Jurkat, Clone E6-1 (cell line): Measurements from ENCODE around the gene FZD4. TPM values are rescaled to one million over a fixed set of nuclear protein-coding genes. Genes with fewer than 3 reads are reported as not detected.
"Not testable (repeated sequence)": the region's sequence is repeated elsewhere in the genome, so short reads cannot be mapped to it uniquely, and the experiment has no call there.

Experiments
- DNase-seq: peaks from one replicate; pipeline ENCODE4 v3.0.0-alpha.2; 2011; ENCODE audit warnings: low read depth, low spot score
- H3K4me3 ChIP-seq: 2 replicates; pipeline ENCODE4 v1.5.1; 2011; ENCODE audit warnings: mild to moderate bottlenecking, low read length, control low read depth, moderate library complexity
- polyA plus RNA-seq: library from polyadenylated mRNA; unstranded; fragments of >200 nt; gene quantifications from one replicate; pipeline ENCODE4 v1.2.1, GENCODE V29; 2012; ENCODE audit warnings: missing spikeins; ENCODE audit not compliant: insufficient read length, insufficient read depth

The FZD4 gene
- polyA plus RNA-seq = 0.20 TPM

DNA sequence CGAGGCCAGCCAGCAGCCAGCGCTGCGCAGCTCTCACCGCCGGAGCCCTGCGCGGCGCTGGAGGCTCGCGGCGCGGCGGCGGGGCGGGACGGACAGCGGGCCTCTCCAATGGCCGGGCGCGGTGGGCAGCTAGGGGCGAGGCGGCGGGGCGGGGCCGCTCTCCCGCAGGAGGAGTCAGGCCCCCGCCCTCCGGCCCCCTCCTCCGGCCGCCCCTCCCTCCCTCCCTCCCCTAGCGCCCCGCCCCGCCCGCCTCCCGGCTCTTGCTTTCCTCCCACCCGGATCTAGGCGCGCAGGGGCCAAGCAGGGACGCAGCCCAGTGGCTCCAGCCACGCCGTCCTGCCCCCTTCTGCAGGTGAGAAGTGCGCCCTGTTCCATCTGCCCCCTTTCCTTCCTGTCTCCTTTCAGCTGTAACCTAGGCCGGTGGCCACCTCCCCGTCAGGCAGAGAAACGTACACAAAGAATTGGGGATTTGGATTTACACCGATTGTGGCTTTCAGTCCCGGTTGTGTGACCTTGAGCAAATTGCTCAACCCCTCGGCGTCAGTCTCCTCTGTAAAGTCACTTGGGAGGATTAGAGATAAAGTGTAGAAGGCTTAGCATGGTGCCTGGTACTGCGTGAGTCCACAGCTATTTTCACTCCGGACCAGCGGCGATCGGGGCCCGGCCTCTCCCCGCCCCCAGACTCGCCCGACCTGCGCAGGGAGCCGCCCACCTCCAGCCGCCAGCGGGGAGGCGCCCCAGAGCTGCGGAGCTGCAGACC, at the start of gene FZD4:
FZD4 (minus strand) TSS at position 35 of the 760 bp plus-strand sequence. CDS start 310 bp downstream, outside the sequence.
- no peak for DNase-seq
- peak within 1 kb of the TSS; percentile 50 for H3K4me3 ChIP-seq

DNA sequence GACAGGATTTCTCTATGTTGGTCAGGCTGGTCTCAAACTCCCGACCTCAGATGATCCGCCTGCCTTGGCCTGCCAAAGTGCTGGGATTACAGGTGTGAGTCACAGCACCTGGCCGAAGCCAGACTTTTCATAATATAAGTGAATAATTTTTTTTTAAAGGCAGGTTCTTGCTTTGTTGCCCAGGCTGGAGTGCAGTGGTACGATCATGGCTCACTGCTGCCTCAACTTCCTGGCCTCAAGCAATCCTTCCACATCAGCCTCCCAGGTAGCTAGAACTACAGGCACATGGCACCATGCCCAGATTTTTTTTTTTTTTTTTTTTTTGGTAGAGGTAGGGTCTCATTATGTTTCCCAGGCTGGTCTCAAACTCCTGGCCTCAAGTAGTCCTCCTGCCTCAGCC, 49.1 kb upstream of the FZD4 start:
- not testable (repeated sequence) for H3K4me3 ChIP-seq

DNA sequence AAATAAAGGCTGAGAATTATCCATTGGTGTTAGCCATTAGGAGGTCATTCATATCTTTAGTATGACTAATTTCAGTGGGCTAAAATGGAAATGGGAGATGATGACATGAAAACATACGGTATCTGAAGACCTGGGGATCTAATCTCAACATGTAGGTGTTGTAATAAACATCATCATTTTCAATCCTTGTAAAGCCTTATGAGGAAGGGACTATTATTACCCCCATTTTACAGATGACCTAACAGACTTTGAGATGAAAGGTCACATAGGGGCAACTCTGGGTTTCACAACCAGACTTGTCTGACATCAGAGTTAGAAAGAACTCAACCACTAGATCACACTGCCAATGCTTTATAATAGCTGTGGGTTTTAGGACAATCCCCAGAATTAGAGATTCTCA, 47.7 kb upstream of the FZD4 start:
- DNase-seq = no peak
- no peak overlapping the region for H3K4me3 ChIP-seq

More for the DNA sequence above, 49.1 kb upstream of the FZD4 start:
- DNase-seq = not testable (repeated sequence)

DNA sequence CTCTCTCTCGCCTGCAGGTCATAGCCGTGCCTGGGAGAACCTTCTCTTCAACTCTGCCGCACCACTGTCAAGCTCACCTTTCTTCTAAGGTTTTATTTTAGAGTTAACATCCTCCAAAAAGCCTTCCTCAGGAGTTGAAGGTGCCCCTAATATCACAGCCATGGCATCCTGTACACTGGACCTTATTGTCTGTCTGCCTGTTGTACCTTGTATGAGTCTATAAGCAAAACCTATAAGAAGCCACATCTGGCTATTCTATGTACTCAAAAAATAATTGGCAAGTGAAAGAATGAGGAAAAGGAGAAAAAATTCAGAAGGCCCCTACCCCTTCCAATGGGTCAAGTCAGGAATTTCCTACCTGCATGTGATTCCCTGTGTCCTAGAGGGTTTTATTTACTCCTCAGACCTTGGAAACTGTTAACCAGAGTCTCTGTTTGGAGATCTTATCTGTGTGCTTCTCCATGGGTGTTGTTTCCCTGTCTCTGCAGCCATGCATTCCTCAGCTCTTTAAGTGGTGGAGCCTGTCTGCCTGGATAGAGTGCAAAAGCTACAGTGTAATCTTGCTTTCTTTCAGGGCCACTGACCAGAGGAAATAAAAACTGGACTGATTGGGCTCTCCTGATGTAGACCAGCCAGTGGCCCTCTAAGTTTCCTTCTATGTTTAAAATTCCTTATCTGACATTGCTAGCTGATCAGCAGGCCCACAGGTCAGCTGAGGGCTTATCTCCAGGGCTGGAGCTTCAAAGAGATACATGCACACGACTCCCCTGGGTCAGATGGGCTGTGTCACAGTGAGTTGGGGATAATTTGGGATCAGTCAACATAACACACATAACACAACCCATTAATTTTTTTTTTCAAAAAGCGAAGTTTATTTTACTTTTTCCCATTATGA, 44.9 kb upstream of the FZD4 start:
- H3K4me3 ChIP-seq = no peak overlapping the region
- no peak for DNase-seq

DNA sequence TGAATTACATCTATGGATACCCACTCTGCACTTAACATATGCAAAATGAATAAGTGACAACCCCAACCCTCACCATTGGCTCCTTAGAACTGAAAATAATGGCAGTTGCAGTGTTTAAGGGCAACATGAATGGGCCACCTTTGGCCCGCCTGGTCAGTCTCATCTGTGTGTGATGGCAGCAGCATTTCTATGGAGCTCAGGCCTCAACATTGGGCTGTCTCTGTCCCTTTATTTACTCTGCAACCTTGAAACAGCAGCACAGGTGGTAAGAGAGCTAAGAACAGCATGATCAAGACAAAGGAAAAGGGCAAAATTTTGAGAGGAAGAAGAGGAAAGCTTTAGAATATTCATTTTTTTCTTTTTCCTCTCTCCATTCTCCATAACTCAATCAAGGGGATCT, 44.2 kb upstream of the FZD4 start:
- H3K4me3 ChIP-seq = no peak overlapping the region

DNA sequence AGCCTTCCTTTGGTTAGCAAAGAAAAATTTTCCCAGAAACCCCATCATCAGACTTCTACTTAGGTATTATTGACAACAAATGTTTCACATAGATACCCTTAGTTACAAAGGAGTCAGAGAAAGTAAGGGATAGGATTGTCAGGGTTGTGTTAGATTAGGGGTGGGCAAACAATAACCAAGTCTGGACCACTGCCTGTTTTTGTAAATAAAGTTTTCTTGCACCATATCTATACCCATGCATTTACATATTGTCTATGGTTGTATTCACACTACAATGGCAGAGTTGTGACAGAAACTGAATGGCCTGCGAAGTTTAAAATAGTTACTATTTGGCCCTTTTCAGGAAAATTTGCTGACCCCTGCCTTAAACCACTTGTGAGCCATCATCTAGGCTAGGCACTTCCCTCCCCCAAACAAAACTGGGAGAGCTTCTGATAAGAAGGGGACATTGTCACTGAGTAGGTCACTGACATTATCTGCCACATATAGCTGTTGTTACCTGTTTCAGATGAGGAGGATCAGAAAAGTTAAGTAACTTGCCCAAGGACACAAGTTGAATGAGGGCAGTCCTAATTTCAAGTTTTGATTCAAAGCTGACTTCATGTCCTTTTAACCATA, 41.9 kb upstream of the FZD4 start:
- no peak for DNase-seq
- no peak overlapping the region for H3K4me3 ChIP-seq

More for the DNA sequence above, 44.2 kb upstream of the FZD4 start:
- no peak for DNase-seq

DNA sequence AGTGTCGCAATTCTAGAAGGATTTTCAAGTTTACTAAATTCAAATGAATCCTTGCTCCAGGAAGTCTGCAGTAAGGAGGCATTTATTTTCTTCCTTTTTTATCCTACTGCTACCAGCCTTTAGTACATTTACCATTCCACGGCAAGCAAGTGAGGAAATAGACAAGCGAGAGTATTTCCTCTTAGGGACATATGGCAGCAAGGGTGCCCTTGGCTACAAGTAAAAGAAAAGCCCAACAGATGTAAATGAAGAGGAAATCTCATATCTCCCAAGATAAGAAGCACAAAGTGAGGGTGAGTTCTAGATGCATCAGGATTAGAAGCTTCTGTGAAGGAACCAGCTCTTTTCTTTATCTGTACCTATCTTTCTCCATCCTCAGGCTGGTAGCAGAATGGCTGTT, 37.8 kb upstream of the FZD4 start:
- no peak overlapping the region for H3K4me3 ChIP-seq
- no peak for DNase-seq

DNA sequence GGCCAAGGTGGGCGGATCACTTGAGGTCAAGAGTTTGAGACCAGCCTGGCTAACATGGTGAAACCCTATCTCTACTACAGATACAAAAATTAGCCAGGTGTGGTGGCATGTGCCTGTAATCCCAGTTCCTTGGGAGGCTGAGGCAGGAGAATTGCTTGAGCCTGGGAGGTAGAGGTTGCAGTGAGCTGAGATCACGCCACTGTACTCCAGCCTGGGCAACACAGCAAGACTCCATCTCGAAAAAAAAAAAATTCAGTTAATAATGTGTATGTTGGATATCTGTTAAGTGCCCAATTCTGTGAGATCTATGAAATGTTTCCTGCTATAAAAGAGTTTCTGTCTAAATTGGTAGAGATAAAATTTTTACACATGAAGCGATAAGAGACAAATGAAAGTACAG, 37.1 kb upstream of the FZD4 start:
- not testable (repeated sequence) for H3K4me3 ChIP-seq, DNase-seq

DNA sequence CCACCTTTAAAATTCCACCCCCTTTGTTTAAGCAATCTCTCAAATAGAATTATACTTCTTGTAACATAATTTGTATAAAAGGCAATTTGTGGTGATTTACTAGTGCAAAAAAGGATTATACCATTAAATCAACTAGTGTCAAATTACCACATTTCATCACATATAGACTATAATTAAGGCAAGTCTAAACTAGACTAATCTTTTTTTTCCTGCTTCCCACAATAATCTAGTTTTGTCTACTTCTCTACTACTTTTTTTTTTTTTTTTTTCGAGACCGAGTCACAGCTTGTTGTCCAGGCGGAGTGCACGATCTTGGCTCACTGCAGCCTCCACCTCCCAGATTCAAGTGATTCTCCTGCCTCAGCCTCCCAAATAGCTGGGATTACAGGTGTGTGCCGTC, 36.1 kb upstream of the FZD4 start:
- no peak for DNase-seq

DNA sequence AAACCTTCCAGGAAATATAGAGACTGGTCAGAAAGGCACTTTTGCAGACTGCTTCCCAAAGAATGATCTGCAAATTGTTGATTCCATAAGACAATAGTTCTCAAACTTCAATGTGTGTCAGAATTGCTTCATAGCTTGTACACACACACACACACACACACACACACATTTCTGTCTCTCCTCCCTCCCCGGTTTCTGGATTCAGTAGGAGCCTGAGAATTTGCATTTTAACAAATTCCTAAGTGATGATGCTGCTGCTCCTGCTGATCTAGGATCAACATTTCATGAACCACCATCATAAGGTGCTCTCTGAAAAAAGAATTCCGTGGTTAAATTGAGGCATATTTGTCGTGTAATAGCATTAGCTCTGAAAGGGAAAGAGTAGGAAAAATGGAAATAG, 35.3 kb upstream of the FZD4 start:
- DNase-seq = no peak
- no peak overlapping the region for H3K4me3 ChIP-seq

More for the DNA sequence above, 36.1 kb upstream of the FZD4 start:
- no peak overlapping the region for H3K4me3 ChIP-seq

DNA sequence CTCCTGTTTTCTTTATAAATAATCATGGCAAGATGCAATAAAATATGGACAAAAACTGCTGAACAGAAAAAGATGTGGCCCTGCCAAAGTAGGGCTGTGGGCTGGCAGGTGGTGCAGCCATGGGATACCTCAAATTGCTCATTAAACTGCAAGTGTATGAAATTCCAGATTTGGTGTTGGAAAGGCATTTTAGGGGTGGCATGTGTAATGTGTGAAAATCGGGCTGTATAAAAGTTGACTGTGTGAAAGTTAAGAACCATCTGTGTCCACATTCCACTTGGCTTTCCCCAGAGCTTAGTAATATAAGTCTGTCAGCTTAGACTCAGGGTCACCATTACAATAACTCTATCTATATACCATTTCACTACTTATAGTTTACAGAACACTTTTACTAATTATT, 34.8 kb upstream of the FZD4 start:
- DNase-seq = no peak
- no peak overlapping the region for H3K4me3 ChIP-seq

DNA sequence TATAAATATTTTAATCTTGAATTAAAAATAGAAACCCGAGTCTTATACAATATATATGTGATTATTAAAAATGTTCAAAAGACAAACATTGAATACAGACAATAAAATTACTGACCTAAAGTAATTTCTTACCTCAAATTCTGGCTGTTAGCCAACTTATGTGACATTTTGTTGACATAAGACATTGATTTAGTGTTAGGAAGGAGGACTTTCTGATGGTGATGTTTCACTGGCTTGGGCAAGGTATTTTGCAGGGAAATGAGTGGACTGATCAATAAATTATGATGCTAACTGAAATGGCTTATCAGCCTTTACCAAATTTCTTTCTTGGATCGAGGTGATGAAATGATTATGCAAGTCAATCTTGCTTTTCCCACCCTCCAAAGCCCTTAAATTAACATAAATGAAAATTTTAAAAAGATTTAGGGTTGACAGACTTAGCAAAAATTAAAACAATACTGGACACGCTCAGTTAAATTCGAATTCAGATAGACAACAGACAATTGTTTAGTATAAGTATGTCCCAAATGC, 33.2 kb upstream of the FZD4 start:
- no peak overlapping the region for H3K4me3 ChIP-seq
- no peak for DNase-seq

DNA sequence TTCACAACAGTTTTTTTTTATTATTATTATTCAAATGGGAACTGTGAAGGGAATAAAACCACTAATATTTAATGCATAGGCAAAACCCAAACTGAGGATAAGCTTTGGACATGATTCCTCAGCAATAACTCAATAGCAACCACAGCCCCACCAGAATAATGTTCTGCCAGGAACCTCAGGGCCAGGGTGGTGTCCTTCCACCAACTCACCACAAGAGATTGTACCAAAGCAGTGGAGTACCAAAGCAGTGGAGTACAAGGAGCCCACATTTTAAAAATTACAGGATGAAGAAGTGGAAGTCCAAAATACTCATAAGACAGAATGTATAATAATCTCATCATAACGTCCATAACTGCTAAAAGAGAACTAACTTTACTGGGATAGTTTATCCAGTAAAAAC, 32.5 kb upstream of the FZD4 start:
- H3K4me3 ChIP-seq = no peak overlapping the region
- DNase-seq = no peak

DNA sequence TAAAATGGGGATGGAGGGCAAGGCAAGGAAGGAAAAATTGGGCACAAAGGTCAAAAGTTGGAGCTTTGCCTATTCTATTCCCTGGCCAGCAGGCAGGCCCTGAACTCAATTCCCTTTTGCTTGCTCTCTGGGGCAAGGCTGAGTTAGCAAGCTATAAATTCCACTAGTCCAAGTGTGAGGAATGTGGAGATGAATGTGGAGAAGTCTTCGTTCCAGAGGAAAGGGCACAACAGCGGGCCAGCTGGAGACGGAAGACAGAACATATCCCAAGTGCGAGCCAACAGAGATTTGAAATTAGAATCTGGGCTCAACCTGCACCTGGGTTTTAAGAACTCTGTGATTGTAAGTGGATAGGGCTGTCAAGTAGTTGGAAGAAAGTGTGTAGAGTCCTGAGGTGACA, 29.5 kb upstream of the FZD4 start:
- DNase-seq = no peak
- no peak overlapping the region for H3K4me3 ChIP-seq

DNA sequence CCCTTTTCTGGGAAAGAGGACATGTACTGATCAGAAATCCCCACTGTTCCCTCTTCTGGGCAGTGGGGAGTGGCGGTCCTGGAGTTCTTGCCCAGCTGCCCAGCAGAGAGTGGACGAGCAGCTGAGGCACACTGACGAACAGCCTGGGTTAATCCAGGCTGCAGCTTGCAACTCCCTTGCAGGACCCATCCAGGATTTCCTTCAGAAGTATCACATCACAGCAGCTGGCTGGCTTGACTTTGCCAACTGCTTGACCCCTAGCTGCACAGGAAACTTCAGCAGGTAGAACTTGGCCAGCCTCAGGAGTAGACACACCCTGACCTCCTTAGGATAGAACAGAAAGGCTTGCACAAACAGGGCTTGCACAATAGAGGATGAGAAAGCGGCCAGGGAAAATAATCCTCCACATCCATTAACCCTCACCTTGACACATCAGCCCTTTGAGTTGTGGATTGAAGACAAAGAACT, 27.9 kb upstream of the FZD4 start:
- no peak for DNase-seq
- H3K4me3 ChIP-seq = no peak overlapping the region

DNA sequence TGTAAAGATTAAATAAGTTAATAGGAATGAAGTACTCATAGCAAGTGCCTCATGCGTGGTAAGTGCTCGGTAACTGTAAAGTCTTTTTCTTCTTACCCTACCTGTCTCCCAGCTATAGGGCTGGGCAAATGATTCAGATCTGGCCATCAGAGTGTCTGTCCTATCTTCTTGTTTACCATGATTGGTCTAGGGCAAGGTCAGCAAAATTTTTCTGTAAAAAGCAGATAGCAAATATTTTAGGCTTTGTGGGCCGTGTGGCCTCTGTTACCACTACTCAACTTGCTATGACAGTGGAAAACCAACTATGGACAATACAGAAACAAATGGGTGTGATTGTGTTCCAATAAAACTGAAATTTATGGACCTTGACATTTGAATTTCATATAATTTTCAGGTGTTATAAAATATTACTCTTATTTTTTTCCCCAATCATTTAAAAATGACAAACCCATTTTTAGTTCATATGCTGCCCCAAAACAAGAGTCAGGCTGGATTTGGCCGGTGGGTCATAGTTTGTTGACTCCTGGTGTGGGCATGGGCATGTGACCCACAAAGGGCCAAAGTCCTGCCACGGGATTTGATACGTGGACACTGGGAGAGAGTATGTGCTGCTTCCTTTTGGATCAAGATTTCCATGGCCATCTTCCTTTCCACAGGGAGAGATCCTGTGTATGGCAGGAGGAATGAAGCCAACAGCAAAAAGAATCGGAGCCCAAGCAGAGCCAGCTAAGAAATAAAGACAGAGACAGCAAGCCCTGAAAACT, 26.8 kb upstream of the FZD4 start:
- DNase-seq = no peak

DNA sequence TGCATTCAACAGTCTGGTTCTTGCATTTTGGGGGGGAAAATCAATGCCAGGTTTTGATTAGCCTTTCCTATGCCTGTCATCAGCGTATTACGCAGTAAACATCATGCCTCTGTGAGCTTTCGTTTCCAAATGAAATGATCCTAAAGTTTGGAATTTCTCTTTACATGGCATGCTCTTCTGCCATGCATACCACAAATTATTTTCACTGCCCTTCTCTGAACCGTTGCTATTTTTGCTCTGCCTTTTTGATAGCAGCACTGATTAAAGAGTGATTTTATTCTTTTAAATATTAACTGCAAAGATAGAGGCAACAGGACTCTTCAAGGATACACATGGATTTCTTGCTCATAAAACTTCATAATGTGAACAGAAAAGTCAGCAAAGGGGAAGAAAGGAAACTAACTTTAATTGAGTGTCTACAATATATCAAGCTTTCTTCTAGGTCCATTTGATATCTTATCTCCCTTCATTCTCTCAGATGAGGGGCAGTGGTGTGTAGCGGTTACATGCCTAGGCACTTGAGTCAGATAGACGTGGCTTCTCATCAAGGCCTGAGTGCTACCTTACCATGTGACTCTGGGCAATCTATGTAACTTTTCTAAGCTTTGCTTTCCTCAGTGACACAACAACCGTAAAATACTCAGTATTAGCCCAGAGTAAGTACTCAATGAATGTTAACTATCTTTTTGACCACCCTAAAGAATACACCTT, 25.0 kb upstream of the FZD4 start:
- H3K4me3 ChIP-seq = no peak overlapping the region
- DNase-seq = no peak

More for the DNA sequence above, 26.8 kb upstream of the FZD4 start:
- H3K4me3 ChIP-seq = no peak overlapping the region
